GM19328 (cell line): Measurements from ENCODE around the gene ZWILCH.
"Not testable (repeated sequence)": the region's sequence is repeated elsewhere in the genome, so short reads cannot be mapped to it uniquely, and the experiment has no call there.

ENCODE experiments used
- ATAC-seq: cut with Tn5 transposase; IDR thresholded peaks from one replicate; pipeline ENCODE4 v1.9.1; 2021; ENCODE audit warnings: mild to moderate bottlenecking, moderate library complexity; ENCODE audit not compliant: unreplicated experiment

ZWILCH gene

DNA sequence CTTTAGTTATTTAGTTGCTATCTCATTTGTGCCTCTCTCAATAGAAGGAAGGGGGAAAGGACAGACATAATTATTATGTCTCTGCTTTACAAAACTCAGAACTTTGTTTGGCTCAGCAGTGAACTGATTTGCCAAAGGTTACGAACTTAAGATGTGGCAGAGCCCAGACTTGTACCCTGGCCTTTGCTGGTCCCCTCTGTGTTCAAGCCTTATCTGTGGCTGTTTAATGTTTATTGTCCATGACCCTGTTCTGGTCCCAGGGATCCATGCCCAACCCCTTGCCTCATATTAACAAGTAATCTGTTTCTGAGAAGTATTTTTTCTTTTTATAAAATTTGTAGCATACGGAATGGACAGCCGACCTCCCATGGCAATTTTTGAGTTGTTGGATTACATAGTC is 18.2 kb upstream of the ZWILCH start:
- ATAC-seq = no peak

DNA sequence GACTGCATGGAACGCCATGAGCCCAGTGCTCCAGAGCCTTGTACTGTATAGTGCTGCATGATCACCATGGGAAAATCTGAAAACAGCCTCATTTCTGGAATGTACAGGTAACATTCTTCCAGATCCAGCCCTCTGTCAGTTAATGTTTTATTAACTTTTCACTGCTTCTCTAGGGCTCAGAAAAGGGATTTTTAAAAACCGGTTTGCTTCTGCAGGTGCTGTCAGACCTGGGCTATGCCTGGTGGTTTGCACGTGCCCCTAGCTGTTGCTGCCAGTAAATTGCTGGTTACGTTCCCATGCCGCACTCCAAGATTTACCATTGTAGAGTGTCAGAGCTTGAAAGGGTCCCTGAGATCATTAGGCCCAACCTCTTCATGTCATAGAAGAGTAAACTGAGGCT is 16.6 kb upstream of the ZWILCH start:
- ATAC-seq = no peak

DNA sequence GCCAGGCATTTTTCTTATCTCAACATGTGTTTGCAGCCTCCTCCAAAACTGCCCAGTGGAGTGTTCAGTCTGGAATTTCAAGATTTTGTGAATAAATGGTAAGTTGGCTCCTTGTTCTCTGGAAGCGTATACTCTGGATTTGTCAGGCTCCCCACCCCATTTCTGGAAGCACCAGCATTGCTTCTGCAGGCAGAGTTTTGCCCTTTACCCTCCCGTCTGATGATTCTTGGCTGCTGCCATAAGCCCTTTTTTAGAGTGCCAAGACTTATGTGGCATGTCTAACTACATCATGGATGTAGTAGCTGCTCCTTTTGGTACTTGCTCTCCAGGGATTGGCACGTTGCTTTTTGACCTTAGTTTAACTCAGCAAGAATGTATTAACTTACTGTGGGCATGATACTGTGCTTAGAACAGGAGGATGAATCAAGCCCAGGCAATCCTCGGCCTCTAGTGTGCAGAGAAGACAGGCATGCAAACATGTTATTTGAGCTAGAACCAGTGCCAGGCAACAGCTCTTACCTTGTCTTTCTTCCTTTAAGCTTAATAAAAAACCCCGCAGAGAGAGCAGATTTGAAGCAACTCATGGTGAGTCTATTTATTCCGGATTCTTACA is 15.8 kb upstream of the ZWILCH start:
- ATAC-seq = no peak

DNA sequence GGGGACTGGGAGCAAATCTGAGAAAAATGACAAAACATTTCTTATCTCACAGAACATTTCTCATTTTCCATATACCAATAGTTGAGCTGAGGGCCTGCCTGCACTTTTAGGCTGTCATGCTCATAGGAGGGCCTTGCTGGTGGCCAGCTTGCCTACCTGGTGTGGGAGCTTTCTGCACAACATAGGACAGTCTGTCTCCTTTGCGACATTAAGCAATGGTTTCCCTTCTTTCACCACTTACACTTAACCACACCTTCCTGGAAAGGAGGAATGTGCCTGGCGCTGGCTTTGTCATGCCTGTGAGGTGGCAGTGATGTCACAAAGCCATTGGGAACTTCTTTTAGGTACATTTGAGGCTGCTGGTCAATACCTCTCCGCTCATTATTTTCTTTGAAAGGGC is 13.3 kb upstream of the ZWILCH start:
- no peak for ATAC-seq

DNA sequence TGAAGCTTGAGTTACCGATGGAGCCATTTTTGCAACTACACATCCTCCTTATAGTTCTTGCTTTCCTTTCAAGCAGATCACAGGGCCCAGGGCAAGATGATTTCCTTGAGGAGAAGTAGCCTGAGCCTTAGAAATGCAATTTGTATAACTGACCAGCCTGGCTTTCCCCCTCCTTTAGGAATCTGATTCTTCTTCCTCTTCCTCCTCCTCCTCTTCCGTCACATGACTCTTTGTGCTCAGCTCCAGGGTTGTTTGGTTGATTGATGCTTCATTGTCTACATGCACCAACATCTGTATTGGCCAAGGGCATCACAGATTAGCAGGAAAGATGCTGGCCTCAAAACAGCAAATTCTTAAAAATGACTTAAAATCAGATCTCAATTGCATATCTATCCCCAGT is 10.9 kb upstream of the ZWILCH start:
- no peak for ATAC-seq

DNA sequence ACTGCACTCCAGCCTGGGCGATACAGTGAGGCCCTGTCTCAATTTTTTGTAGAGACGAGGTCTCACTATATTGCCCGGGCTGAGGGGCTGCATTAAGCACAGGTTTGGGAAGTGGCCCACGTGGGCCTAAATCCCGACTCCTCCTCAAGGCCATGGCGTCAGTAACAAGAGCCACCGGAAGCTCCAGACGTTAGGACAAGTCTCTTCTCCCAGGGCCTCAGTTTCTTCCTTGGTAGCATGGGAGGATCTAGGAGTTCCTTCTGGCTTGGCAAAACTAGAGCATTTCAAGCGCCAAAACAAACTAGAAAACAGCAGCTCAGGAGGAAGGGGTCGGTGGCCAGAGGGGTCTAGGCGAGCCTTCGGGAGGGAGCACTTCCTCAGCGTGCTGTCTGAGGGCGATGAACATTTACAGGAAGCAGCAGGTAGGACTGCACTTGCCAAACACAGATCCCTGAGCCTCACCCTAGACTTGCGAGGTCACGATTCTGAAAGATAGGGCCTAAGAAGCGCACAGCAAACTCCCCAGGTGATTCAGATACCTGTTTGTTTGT is 8.1 kb upstream of the ZWILCH start:
- ATAC-seq = no peak

DNA sequence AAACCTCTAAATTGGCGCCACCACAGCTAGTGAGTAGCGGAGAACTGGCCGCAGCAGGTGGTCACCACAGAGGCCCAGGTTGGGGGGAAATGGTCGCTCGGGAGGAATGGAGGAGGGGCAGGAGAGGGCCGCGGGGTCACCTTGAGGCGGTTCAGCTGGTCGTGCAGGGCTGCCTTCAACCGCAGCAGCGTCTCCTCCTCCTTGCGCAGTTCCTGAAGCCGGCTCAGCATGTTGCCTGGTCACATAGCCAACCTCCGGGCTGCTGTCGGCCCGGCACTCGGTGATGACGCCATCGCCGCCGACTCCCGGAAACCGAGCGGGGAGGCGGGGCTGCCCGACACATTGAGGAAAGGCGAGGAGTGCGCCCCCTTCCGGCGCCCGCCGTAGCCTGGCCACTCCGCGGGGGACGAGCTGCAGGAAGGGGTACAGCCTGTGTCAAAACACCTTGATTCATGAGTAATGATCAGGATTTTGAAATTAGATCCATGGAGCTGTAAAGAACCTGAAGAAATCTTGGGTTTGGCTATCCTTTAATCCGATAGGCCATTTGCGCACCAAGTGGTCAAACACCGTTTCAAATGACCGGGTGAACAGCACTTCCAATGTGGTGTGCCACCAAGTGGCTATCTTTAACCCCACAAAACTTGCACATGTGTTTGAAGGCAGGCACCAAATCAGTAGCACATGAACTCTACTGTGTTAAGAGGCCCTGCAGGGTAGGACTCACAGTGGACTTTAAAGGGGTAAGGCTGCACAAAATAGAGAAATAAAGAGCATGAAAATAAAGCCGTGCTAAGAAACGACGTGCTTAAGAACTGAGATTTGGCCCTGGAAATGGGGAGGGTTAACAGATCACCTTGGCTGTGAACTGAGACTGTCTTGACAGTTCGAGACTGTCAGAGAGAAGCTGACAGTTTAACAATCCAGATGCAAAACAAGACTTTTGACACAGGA is 7.3 kb upstream of the ZWILCH start, which contains the start of gene SNAPC5:
TSS of gene SNAPC5 (minus strand) at position 261 of the 954 bp plus-strand sequence. CDS start at position 230, 31 bp downstream.
- peak; percentile 80 for ATAC-seq

DNA sequence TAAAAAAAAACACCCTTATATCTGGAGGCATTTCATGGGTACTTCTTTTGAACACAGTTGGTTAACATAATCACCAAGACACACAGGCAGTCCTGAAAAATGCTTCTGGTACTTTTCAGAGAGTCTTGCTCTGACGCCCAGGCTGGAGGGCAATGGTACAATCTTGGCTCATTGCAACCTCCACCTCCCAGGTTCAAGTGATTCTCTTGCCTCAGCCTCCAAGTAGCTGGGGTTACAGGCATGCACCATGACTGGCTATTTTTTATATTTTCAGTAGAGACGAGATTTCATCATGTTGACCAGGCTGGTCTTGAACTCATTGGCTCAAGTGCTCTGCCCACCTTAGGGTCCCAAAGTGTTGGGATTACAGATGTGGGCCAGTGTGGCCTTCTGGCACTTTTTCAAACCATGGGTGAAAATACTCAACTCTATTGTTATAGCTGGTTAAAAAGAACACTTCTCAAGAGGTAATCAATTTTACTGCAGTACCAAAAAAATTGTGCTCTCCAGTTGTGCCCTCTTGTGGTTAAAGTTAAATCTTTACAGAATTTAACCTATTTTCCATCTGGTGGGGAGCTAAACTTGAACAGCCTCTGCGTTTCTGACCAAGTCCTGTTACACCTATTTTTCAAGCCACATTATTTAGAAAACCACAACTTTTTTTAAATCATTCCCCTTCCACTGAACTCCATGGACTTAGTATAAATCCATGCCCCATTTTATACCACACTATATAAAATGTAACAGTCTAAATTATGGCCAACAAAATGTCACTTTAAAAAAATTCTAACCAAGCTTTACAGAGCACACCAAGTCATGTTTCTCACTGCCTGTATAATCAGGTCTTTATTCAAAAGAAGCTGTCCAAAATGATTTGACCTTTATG is 6.4 kb upstream of the ZWILCH start:
- ATAC-seq = no peak

DNA sequence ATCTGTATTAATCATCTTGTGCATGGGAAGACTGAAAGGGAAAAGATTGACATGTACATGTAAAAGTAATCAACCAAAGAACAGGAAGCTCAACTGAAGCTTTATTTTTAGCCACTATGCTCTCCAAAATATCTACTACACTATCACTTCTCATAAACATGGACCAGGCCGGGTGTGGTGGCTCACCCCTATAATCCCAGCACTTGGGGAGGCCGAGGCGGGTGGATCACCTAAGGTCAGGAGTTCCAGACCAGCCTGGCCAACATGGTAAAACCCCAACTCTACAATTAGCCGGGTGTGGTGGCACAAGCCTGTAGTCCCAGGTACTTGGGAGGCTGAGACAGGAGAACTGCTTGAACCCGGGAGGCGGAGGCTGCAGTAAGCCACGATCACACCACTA is 4.8 kb upstream of the ZWILCH start:
- ATAC-seq = not testable (repeated sequence)

DNA sequence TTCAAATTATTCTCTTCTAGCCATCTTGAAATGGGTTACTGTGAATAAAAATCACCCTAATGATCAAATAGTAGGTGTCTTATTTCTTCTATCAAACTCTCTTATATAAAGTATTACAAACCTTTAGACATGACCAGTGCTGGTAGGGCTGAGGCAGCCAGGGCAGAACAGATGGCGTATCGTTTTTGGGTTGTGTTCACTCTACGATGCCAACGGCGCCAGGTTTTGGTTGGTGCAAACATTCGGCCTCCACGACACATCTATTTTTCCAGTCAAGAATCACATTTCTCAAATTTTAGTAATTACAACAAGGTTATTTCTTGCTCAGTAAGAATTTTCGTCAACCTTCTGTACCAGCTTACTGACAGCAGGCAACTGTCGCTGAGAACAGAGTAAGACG is 2.6 kb upstream of the ZWILCH start:
- no peak for ATAC-seq

DNA sequence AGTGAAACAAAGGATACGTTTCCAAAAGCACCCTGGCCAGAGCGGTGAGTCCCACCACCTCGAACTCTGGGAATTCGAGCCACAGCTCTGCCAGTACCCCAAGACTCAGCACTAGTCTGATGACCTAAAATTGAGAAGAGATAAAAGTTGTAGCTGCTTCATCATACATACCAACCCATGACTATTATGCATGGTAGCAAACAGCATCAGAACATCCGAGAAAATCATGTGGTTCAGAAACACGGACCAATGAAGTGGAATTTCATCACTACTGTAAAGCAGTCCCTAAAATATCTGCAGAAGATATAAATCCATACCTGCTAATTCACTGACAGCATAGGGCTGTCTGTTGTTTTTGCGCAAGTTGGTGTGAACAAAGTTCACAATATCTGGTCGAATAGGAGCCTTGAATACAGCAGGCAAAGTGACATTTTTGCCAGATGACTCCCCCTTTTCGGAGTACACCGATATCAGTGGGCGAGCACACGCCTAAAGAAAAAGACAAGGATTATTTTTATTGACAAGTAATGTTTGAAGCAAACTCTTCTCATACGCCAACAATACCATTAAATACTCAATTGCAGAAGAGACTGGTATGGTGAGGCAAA is 2.0 kb upstream of the ZWILCH start:
- ATAC-seq = not testable (repeated sequence)

DNA sequence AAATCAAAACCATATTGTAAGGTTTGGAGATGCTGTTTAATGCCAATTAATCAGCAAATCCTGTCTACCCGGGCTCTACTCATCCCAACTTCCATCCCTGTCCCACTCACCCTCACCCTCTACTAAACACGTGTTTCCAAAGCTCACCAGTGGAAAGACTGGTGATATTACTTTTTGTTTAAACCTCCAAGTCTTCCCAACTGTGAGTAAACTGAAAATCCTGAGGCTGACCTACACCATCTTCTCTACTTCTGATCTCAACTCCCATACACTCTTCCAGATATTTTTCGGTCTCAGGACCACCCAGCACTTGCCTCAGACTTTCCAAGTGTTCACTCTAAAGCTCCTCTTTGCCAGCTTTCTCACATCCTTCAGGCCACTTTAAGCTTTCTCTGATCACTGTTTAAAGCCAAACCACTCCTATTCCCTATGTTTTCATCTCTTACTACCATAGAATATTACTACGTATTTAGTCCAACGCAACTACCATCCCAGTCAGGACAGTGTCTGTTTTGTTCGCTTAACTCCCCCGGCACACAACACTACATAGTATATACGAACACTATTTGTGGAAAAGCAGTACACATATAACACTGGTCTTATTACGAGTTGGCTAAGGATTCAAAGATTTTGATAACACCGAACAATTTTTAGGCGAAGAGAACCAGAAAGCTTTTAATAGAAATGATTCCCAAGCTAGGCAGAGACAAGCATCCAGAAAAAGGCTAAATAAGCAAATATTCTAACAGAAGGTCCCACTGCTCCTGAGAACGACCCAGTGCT is 1.2 kb upstream of the ZWILCH start:
- no peak for ATAC-seq

DNA sequence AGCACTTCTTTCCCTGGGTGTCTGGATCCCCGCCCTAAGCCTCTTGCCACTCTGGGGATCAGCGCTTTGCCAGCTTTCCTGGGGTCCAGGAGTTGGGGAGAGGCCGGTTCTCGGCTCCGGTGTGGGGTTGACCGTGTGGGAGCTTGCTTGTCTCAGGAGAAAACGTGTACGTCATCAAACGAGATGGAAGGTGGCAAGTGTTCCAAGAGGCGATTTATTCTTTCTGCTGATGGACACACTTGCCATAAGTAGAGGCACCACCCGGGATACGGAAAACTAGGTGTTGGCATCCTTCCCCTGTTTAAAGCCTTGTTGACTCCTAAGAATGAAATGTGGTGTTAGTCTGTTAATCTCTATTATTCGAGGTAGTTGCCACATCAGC is 295 bp downstream of the ZWILCH start:
- peak; percentile 12 for ATAC-seq

DNA sequence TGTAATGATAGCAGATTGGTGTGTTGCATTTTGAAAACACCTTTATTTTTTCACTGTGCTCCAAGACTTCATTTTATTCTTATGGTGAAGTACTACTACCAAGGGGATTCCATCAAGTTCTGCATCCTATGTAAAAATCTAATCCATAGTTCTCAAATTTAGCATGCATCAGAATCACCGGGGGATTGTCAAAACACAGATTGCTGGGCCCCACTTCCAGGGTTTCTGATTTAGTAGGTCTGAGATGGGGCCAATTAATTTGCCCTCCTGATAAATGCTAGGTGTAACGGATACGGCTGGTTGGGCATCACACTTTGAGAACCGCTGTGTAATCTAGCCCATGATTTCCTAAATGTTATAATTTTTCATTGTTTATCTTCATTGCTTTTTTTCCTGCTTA is 692 bp downstream of the ZWILCH start:
- no peak for ATAC-seq

DNA sequence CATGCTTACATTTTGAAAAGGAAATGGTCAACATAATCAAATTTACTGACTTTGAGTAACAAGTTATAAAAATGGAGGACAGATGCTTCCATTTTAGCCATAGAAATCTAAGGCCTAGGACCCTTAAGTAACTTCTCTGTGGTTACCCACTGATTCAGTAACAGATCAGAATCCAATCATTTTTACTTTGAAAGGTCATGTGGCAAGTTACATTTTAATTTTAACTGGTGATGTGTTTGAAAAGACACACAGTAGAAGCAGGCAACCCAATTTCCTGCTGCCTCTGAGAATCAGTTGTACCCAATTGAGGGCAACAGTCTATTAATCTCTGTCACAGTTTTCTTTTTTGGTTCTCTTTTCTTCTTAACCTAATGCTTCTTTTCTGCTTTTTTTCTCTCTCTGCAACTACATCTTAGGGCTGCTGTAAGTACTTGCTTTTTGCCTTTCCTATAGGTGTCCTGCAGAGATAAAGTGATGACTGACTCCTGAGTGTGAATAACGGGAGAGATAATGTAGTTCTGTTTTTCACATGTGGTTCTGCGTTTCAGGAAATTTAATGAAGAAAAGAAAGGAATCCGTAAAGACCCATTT is 3.3 kb downstream of the ZWILCH start:
- no peak for ATAC-seq

DNA sequence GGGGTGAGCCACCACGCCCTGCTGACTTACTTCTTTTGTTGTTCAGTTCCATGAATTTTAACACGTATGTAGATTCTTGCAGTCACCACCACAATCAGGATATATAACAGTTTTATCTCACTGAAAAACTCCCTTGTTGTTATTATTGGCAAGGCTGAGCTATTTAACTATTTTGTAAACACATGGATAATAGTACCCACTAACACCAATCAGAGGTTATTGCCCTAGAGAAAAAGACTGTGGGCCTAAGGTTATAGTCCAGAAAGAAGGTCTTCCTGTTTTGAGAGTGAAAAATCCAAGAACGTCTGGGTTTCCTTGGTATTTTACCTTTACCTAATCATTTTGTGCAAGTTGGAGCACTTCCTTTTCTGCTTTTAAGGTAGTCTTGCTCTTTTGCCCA is 9.5 kb downstream of the ZWILCH start:
- ATAC-seq = no peak

DNA sequence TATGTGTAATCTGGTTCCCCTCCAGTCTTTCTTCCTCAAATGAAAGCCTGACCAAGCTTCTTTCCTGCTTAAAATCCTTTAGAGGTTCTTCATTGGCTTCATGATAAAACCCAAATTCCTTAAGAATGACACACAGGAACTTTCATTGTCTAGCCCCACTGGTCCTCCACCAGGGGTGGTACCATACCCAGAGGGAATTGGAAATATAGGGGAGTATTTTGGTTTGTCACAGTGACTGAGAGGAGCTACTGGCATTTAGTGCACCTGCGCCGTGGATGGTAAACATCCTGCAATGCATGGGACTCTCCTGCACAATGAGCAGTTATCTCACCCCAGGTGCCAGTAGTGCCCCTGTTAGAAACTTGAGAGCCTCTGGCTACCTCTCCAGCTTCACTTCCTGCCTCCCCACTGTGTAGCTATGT is 10.8 kb downstream of the ZWILCH start:
- no peak for ATAC-seq

DNA sequence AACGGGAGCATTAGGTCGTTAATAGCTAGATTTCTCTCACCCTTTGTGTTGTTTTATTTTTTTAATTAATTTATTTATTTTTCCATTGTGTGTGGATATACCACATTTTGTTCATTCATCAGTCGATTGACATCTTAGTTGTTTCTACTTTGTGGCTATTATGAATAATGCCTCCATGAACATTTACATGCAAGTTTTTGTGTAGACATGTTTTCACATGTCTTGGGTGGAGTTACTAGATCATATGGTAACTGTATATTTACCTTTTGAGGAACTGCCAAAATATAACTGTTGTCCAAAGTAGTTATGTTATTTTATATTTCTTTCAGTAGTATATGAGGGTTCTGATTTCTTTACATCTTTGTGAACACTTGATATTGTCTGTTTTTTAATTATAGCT is 18.8 kb downstream of the ZWILCH start:
- ATAC-seq = no peak

DNA sequence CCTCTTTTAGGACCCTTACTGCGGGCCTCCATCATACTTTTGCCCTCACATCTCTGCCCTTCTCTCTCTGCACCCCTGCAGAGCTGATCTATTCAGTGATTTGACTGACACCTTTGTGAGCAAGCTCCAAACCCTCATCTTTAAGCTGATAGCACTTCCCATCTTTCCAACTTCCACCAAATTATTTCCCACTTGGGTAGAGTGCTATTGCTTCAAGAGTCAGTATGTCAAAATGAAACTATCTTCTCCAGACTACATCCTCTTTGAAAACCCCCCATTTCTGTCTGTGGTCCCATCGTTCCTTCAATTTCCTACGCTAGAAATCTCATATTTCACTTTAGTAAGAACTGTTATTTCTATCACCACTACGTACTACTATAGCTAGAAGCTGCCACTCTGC is 19.7 kb downstream of the ZWILCH start:
- ATAC-seq = no peak
